HCT116 (cell line): ENCODE results near the gene WDR5. TPM values are rescaled to one million over a fixed set of nuclear protein-coding genes. Genes with fewer than 3 reads are reported as not detected.
A peak's percentile ranks its signal among the peaks of the same experiment; 100 is the strongest.

Source experiments
- ATAC-seq: fragments of 200-7000 bp; cut with Tn5 transposase; 2 replicates; pipeline ENCODE4 v1.9.1; 2020; ENCODE audit warnings: mild to moderate bottlenecking, moderate library complexity
- BruUV-seq: library from RNA; stranded (reverse); fragments of 400-500 nt; replicated peaks from 2 replicates; lab custom pipeline; 2021; lab: Mats Ljungman, UMichigan
- CTCF ChIA-PET: fragments of 300-600 bp; sonication (Branson Sonifier 250); formaldehyde crosslinking; loops from one replicate; lab custom pipeline; 2021; ENCODE audit warnings: antibody characterized with exemption; lab: Charles Lee
- POLR2A ChIA-PET: fragments of 300-600, 350-600 bp; sonication (Branson Sonifier 250); formaldehyde crosslinking; loops from one replicate; lab custom pipeline; 2021; ENCODE audit warnings: antibody characterized with exemption; lab: Charles Lee
- RAD21 ChIA-PET, 2 experiments: fragments of 300-600 bp; sonication (Branson Sonifier 250); formaldehyde crosslinking; loops; one replicate each; lab custom pipeline; 2023; ENCODE audit warnings: low total read pairs in 2 of 2; ENCODE audit not compliant: uncharacterized antibody in 2 of 2, unreplicated experiment in 2 of 2, low non-redundant PET in 1 of 2; lab: Charles Lee
- DNase-seq: peaks from one replicate; pipeline ENCODE4 v3.0.0-alpha.2; 2010; ENCODE audit warnings: low read depth, low spot score
- H2AFZ ChIP-seq: fragments of 200-600 bp; shearing (Covaris generic), sonication (generic); 2 replicates; pipeline ENCODE4 v1.6.1; 2017; ENCODE audit warnings: low read depth, mixed run types, mixed read lengths, antibody characterized with exemption, low read length; ENCODE audit not compliant: poor library complexity, severe bottlenecking
- H3K27ac ChIP-seq: 2 replicates; pipeline ENCODE4 v1.5.1; 2012; ENCODE audit warnings: low read depth, low read length
- H3K27me3 ChIP-seq: fragments of 200-600 bp; sonication (generic); 2 replicates; pipeline ENCODE4 v1.6.1; 2016; ENCODE audit warnings: mixed run types, low read length, mixed read lengths; ENCODE audit not compliant: insufficient read depth
- H3K36me3 ChIP-seq, 2 experiments: fragments of 200-500 bp in 1 of 2; fragments of 200-600 bp in 1 of 2; sonication (Bioruptor generic) in 1 of 2; sonication (generic) in 1 of 2; 2 replicates each; pipeline versions ENCODE4 v1.5.1 to v1.6.1; 2014 to 2016; ENCODE audit warnings: low read length in 2 of 2, inconsistent platforms in 1 of 2, mixed read lengths in 1 of 2, mixed run types in 1 of 2; ENCODE audit not compliant: insufficient read depth in 2 of 2, control insufficient read depth in 1 of 2
- H3K4me1 ChIP-seq, 2 experiments: fragments of 200-600 bp in 1 of 2; sonication (generic) in 1 of 2; 2 replicates each; pipeline versions ENCODE4 v1.5.1 to v1.6.1; 2012 to 2017; ENCODE audit warnings: low read length in 2 of 2, inconsistent platforms in 1 of 2, mild to moderate bottlenecking in 1 of 2, mixed read lengths in 1 of 2, mixed run types in 1 of 2, moderate library complexity in 1 of 2; ENCODE audit not compliant: insufficient read depth in 2 of 2, control insufficient read depth in 1 of 2
- H3K4me2 ChIP-seq: fragments of 200-600 bp; sonication (generic); 2 replicates; pipeline ENCODE4 v1.6.1; 2017; ENCODE audit warnings: mixed run types, low read length, mixed read lengths
- H3K4me3 ChIP-seq, 2 experiments: fragments of 200-600 bp in 1 of 2; sonication (generic) in 1 of 2; replicated peaks in 1 of 2; 2 replicates each; pipeline ENCODE4 v1.5.1; 2011 to 2016; ENCODE audit warnings: low read length in 2 of 2, control low read depth in 1 of 2, low read depth in 1 of 2, mild to moderate bottlenecking in 1 of 2, mixed read lengths in 1 of 2, mixed run types in 1 of 2
- H3K79me2 ChIP-seq: fragments of 200-600 bp; sonication (generic); 2 replicates; pipeline ENCODE4 v1.6.1; 2017; ENCODE audit warnings: mild to moderate bottlenecking, mixed run types, low read length, moderate library complexity, mixed read lengths; ENCODE audit not compliant: insufficient read depth
- H3K9ac ChIP-seq: fragments of 200-600 bp; sonication (generic); 2 replicates; pipeline ENCODE4 v1.6.1; 2016; ENCODE audit warnings: low read length, mixed read lengths
- H3K9me2 ChIP-seq: fragments of 200-600 bp; sonication (generic), shearing (Covaris generic); 2 replicates; pipeline ENCODE4 v1.6.1; 2017; ENCODE audit warnings: mixed run types, mild to moderate bottlenecking, moderate library complexity; ENCODE audit not compliant: insufficient read depth
- H3K9me3 ChIP-seq, 2 experiments: fragments of 200-500 bp in 1 of 2; fragments of 200-600 bp in 1 of 2; sonication (Bioruptor generic) in 1 of 2; sonication (generic) in 1 of 2; 2 replicates each; pipeline ENCODE4 v1.6.1; 2014 to 2017; ENCODE audit warnings: low read length in 2 of 2, mixed read lengths in 2 of 2, inconsistent platforms in 1 of 2, low read depth in 1 of 2, mild to moderate bottlenecking in 1 of 2, mixed run types in 1 of 2, moderate library complexity in 1 of 2; ENCODE audit not compliant: control insufficient read depth in 1 of 2, insufficient read depth in 1 of 2
- H4K20me1 ChIP-seq: fragments of 200-600 bp; sonication (generic), shearing (Covaris generic); 2 replicates; pipeline ENCODE4 v1.6.1; 2017; ENCODE audit warnings: mixed run types, mild to moderate bottlenecking, moderate library complexity; ENCODE audit not compliant: insufficient read depth
- CTCF ChIP-seq, 3 experiments: fragments of 200-600 bp in 1 of 3; sonication (generic) in 1 of 3; IDR thresholded peaks in 2 of 3; conservative IDR thresholded peaks in 1 of 3; 2 replicates each; pipeline ENCODE4 v1.5.1; 2012 to 2017; ENCODE audit warnings: low read depth in 2 of 3, low read length in 2 of 3, antibody characterized with exemption in 1 of 3, borderline replicate concordance in 1 of 3, control low read depth in 1 of 3, mild to moderate bottlenecking in 1 of 3, mixed read lengths in 1 of 3, mixed run types in 1 of 3, moderate library complexity in 1 of 3; ENCODE audit not compliant: insufficient read depth in 1 of 3
- YY1 ChIP-seq: IDR thresholded peaks from 2 replicates; pipeline ENCODE4 v1.6.1; 2011; ENCODE audit warnings: low read length, low read depth, moderate library complexity, mild to moderate bottlenecking; ENCODE audit not compliant: insufficient replicate concordance; ENCODE audit errors: extremely low read depth
- ZFX ChIP-seq: fragments of 450-650 bp; IDR thresholded peaks from 2 replicates; pipeline ENCODE4 v1.6.1; 2017
- ZNF274 ChIP-seq: fragments of 200-500 bp; sonication (Bioruptor generic); IDR thresholded peaks from 2 replicates; pipeline ENCODE4 v1.6.1; 2014; ENCODE audit warnings: mild to moderate bottlenecking, low read depth, low read length, inconsistent platforms
- intact Hi-C: fragments of 100-400 bp; cut with micrococcal nuclease; formaldehyde crosslinking; loops from 2 replicates; pipeline ENCODE4 v1.10.0; 2022
- total RNA-seq: library from RNA; stranded (reverse); gene quantifications from one replicate; pipeline ENCODE4 v1.2.1, GENCODE V29; 2021; ENCODE audit not compliant: unreplicated experiment

The WDR5 gene
- total RNA-seq, 1 experiment from 2014 or later = 55.8 TPM

GRCh38 chr9:134134949-134135342 lies 936 bp upstream of the WDR5 start:
- BruUV-seq = no TSS peak
- Histone ChIP-seq H4K20me1 (peaks cover 7% of the 10 kb centered on the region; the same call in 1 of the 2 replicates), H3K9me3 (no peaks in the 10 kb centered on the region), H3K9me2 (no peaks in the 10 kb centered on the region), H3K27me3 (no peaks in the 10 kb centered on the region), H3K36me3 (peaks cover 6 to 7% of the 10 kb centered on the region in 2 experiments; a peak in 3 of 4 replicates), H3K4me1 (peaks cover 14 to 27% of the 10 kb centered on the region in 2 experiments; a peak in 3 of 4 replicates), H3K27ac (peak overlapping the region; percentile 90), H2AFZ (no peak overlapping the region), H3K9ac (peak overlapping the region; percentile 88), H3K4me2 (peak overlapping the region; percentile 88), H3K79me2 (peaks cover 38% of the 10 kb centered on the region), H3K4me3 (peak overlapping the region; percentile 77 to 79)
- TF ChIP-seq ZNF274 = no peak
- TF ChIP-seq YY1 = peak; percentile 9
- ATAC-seq = no peak; the same call in 1 of the 2 replicates
- ChIA-PET CTCF (no interaction called here), RAD21 (no interaction called here), POLR2A (no interaction called here)
- DNase-seq = no peak
- intact Hi-C loops = no loop called here

- intact Hi-C loops = no loop called here
- ATAC-seq (peak; percentile 21), DNase-seq (no peak)
- H3K36me3 ChIP-seq = peaks cover 13 to 17% of the 10 kb centered on the region in 2 experiments
- no peaks in the 10 kb centered on the region for H3K27me3 ChIP-seq
- peak overlapping the region; percentile 90 for H3K27ac ChIP-seq
- H3K4me1 ChIP-seq = peaks cover 10 to 20% of the 10 kb centered on the region in 2 experiments; a peak in 3 of 4 replicates
- peak overlapping the region; percentile 71 for H3K4me2 ChIP-seq
- RAD21 ChIA-PET = no interaction called here
- CTCF ChIA-PET = interaction anchor here (0.9 kb wide), 1 partner anchor 38 kb away, joined by 3 read pairs; no protein-coding TSS in a partner anchor
- no TSS peak for BruUV-seq
- POLR2A ChIA-PET = interaction anchor here (0.6 kb wide), 1 partner anchor 11 kb away, joined by 3 read pairs; no protein-coding TSS in a partner anchor
- H3K9ac ChIP-seq = peak overlapping the region; percentile 98
- H4K20me1 ChIP-seq = peaks cover 7% of the 10 kb centered on the region; the same call in 1 of the 2 replicates
- H3K9me2 ChIP-seq = no peaks in the 10 kb centered on the region
- H2AFZ ChIP-seq = no peak overlapping the region
- H3K4me3 ChIP-seq = peak overlapping the region; percentile 97 to 99
- TF ChIP-seq ZFX (peak; percentile 59), CTCF (IDR thresholded peaks at IDR 0.05 in 2 of 3, conservative IDR thresholded peaks at IDR 0.05 in 1 of 3; ENCODE audit: borderline replicate concordance in 1 of 3, insufficient read depth in 1 of 3, low read depth in 2 of 3, low read length in 2 of 3) (no peak)
- no peaks in the 10 kb centered on the region for H3K9me3 ChIP-seq
- H3K79me2 ChIP-seq = peaks cover 49% of the 10 kb centered on the region
Observed at GRCh38 chr9:134136118-134136995, 475 bp downstream of the WDR5 start.
